Right lobe of liver (tissue), 4 donors: ENCODE results near the gene RIT2.

Experiments used
- POLR2A ChIP-seq: fragments of 450-650 bp; IDR thresholded peaks from one replicate; pipeline ENCODE4 v1.6.1; 2017; ENCODE audit warnings: antibody characterized with exemption, mild to moderate bottlenecking
- TF ChIP-seq, protein P1 (sequence below), 4 donors: fragments of 200-600 bp in 3 of 4; fragments of 450-650 bp in 1 of 4; IDR thresholded peaks; one replicate each; pipeline versions ENCODE4 v1.5.1 to v1.8.0; 2016 to 2022; ENCODE audit warnings: antibody characterized with exemption in 4 of 4, mild to moderate bottlenecking in 2 of 4
- donor health status: DM: no; HTN: no; CAD: no.
- donor health status: DM: no; HTN: no; CAD: no.
- donor health status: DM: no; HTN: yes; CAD: no.

DNA sequence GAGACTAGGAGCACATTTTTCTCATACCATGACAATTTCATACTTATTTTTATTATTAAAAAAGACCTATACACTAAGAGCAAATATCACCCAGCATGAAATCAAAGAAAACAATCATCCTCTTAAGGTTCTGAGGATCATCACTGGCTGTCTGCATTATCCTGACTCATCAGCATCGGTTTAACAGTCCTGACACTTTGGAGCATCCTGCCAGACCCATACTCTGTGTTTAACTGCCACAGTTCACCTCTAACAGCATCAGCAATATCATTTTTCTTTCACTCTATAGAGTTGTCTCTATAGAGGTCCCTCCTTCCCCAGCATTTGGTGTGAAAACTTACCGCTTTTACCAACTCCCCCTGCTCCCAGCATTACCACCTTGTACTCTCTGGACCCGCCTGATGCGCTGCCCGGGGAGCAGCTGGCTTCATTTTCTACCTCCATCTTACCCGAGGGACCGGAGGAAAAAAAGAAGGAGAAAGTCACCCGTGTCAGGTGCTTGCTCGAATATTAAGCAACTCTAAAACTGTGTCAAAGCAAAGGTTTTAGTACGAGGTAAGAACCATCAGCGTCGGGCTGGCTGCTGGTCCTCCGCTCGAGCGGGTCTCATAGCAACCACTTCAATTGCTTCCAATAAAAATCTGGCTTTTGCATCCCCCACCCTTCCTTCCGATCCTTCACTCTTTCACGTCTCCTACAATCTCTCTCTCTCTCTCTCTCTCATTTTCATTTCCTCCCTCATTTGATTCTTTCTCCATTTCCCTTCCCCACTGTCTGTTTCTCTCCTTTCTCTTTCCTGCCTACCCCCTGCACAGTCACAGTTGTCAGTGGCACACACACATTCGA, at the start of gene RIT2:
- TF ChIP-seq, protein P1, sequence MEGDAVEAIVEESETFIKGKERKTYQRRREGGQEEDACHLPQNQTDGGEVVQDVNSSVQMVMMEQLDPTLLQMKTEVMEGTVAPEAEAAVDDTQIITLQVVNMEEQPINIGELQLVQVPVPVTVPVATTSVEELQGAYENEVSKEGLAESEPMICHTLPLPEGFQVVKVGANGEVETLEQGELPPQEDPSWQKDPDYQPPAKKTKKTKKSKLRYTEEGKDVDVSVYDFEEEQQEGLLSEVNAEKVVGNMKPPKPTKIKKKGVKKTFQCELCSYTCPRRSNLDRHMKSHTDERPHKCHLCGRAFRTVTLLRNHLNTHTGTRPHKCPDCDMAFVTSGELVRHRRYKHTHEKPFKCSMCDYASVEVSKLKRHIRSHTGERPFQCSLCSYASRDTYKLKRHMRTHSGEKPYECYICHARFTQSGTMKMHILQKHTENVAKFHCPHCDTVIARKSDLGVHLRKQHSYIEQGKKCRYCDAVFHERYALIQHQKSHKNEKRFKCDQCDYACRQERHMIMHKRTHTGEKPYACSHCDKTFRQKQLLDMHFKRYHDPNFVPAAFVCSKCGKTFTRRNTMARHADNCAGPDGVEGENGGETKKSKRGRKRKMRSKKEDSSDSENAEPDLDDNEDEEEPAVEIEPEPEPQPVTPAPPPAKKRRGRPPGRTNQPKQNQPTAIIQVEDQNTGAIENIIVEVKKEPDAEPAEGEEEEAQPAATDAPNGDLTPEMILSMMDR (IDR thresholded peaks at IDR 0.05): no peak
- no peak for TF ChIP-seq POLR2A
